Mononuclear cell (primary cell): ENCODE results near the gene DPYSL4. TPM values are rescaled to one million over a fixed set of nuclear protein-coding genes. Genes with fewer than 3 reads are reported as not detected.

Source experiments
- H3K27me3 ChIP-seq: 2 replicates; pipeline ENCODE4 v1.6.0; 2011; ENCODE audit warnings: low read length, control low read depth; ENCODE audit not compliant: insufficient read depth
- H3K4me1 ChIP-seq: 2 replicates; pipeline ENCODE4 v1.5.1; 2011; ENCODE audit warnings: mild to moderate bottlenecking, low read length, control low read depth; ENCODE audit not compliant: insufficient read depth
- H3K4me3 ChIP-seq: 2 replicates; pipeline ENCODE4 v1.5.1; 2011; ENCODE audit warnings: mild to moderate bottlenecking, low read length, moderate library complexity
- H3K9me3 ChIP-seq: 2 replicates; pipeline ENCODE4 v1.5.1; 2011; ENCODE audit warnings: low read depth, mild to moderate bottlenecking, control low read depth, low read length
- total RNA-seq: library from RNA; depleted of rRNA; stranded (reverse); fragments of >200 nt; gene quantifications from one replicate; pipeline ENCODE4 v1.2.3, GENCODE V29; 2012

DPYSL4 gene
- total RNA-seq, 1 donor, result 0.21 TPM

DNA sequence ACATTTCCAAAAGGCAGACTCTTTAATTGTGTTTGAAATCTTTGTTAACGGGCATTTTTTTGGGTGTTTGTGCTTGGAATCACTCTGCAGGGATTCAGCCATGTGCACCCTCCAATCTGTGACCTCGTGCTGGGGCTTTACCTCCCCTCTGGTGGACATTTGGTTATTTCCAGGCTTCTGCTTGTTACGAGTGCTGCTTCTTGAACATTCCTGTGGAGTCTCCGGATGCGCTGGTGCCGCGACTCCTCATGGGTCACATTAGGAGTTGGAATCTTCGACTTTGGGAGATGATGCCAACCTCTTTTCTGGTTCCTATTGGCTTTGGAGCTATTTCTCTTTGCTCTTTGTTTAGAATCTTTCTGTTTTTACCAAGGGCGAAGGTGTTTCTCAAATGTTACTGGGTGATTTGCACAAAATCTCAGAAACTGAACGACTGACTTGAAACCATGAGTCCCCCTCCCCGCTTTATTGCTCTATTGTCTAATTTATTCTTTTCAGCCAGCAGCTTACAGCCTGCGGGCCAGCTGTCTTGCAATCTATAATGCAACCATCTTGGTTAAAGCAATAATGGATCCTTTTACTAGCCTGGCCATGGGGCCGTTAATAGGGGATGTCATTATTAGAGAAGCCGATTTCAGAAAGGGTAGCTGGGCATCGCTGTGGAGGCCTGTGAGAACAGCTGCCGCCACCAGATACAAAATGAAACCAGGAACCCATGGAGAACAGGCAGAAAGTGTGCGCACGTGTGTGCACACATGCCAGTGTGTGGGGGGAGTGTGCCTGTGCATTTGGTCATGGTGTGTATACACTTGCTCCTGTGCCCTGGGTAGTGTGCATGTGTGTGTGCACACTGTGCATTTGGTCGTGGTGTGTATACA lies 9.9 kb upstream of the DPYSL4 start:
- Histone ChIP-seq H3K4me3 (no peak overlapping the region), H3K9me3 (no peaks in the 10 kb centered on the region), H3K27me3 (peaks cover 10% of the 10 kb centered on the region)

DNA sequence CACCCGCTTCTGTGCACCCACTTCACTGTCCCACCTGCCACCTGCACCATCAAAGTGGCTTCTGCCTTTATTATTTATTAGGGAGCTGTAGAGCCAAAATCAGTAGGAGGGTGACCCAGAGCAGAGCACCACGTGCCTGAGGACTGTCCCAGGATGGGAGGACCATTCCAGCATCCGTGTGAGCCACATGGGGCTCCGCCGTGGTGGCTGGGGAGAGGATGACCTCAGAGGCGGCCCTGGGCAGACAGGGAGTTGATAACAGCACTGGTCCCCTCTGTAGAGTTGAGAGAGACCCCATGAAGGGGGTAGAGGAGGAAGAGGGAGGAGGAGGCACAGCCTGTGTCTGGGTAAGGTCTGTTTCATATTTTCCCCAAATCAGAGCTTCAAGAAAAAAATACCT lies 8.7 kb upstream of the DPYSL4 start:
- Histone ChIP-seq H3K27me3 (peaks cover 10% of the 10 kb centered on the region), H3K9me3 (no peaks in the 10 kb centered on the region), H3K4me3 (no peak overlapping the region), H3K4me1 (no peaks in the 10 kb centered on the region)

More for the DNA sequence above, 9.9 kb upstream of the DPYSL4 start:
- H3K4me1 ChIP-seq, result no peaks in the 10 kb centered on the region

DNA sequence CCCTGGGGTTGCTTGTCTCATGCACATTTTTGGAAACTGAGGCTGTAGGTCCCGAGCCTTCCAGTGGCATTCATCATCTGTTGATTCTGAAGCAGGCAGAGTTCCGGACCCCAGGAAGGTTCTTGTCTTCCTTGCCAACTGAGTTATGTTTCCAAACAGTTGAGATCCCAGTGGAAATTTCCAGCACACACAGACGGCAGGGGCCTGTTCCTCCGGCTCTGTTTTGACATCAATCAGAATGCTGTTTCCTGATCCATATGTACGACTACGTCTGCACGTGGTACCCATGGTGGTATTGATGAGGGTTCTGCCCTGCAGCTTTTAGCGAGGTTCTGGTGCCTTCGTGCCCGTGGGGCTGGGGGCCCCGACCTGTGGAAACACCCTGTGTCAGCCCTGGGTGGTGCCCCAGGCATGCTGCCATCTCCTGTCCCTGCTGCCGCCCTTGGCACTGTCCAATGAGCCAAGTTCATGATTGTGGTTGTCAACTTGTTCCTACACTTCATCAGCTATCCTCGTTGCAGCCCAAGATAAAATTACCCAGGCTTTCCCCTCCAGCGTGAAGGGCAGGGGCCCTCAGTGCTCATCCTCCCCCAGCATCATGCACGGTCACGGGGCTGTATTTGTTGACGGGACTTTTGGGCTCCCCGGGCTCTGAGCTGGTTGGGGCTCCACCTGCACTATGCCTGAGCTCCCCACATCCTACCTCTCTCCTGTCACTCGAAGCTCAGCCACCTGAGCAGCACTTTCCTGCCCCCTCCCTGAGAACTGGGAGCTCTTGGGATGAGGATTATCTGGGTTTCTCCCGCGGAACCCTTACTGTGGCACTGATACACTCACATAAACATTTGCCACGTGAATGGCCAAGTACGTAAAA lies 7.8 kb upstream of the DPYSL4 start:
- H3K4me1 ChIP-seq, result no peaks in the 10 kb centered on the region
- no peak overlapping the region for H3K4me3 ChIP-seq
- peaks cover 10% of the 10 kb centered on the region for H3K27me3 ChIP-seq
- no peaks in the 10 kb centered on the region for H3K9me3 ChIP-seq

DNA sequence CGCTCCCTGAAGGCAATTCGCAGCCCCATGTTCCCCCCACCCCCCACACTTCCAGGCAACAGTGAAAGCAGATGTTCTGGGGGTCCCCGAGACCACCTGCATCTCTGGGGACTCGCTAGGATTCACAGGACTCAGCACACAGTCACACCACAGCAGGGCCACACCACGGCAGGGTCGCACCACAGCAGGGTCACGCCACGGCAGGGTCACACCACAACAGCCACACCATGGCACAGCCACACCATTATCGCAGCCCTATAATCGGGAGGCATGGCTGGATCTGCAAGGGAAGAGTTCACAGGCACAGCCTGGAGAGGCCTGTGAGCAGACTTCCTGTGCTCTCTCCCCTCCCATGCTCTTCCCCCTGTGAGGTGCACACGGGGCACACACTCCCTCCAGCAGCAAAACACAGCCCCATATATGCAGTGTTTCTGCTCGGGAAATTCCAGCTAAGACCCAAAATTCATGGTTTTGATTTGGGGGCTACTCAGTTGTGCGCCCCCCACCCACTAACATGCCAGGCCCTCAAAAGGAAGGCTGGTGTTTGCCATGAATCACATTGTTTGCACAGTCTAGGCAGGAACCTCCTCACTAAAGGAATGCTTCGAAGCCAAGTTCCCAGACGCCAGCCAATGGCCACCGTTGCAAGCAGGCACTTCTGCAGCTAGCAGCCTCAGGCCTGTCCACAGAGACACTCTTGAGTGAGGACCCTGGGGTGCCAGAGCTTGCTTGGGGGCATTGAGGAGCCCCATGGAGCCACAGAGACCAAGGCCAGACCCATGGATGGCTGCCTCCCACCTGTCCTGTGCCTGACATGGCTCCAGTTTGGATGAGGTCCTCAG lies 7.0 kb upstream of the DPYSL4 start:
- Histone ChIP-seq H3K4me3 (no peak overlapping the region), H3K9me3 (no peaks in the 10 kb centered on the region), H3K4me1 (no peaks in the 10 kb centered on the region), H3K27me3 (peaks cover 17% of the 10 kb centered on the region)

DNA sequence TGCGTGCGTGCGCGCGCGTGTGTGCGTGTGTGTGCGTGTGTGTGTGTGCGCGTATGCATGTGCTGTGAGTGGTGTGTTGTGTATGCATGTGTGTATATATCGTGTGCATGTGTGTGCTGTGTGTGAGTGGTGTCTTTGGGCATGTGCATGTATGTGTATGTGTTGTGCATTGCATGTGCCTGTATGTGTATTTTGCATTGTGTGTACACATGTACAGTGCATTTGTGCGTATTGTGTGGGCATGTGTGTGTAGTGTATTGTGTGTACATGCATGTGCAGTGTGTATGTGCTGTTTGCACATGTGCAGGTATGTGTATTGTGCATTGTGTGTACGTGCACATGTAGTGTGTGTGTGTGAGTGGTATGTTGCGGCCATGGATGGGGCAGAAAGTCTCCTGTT lies 6.0 kb upstream of the DPYSL4 start:
- H3K27me3 ChIP-seq, result peaks cover 27% of the 10 kb centered on the region
- H3K4me3 ChIP-seq, result no peak overlapping the region
- H3K9me3 ChIP-seq, result no peaks in the 10 kb centered on the region
- H3K4me1 ChIP-seq, result peaks cover under 1% of the 10 kb centered on the region

DNA sequence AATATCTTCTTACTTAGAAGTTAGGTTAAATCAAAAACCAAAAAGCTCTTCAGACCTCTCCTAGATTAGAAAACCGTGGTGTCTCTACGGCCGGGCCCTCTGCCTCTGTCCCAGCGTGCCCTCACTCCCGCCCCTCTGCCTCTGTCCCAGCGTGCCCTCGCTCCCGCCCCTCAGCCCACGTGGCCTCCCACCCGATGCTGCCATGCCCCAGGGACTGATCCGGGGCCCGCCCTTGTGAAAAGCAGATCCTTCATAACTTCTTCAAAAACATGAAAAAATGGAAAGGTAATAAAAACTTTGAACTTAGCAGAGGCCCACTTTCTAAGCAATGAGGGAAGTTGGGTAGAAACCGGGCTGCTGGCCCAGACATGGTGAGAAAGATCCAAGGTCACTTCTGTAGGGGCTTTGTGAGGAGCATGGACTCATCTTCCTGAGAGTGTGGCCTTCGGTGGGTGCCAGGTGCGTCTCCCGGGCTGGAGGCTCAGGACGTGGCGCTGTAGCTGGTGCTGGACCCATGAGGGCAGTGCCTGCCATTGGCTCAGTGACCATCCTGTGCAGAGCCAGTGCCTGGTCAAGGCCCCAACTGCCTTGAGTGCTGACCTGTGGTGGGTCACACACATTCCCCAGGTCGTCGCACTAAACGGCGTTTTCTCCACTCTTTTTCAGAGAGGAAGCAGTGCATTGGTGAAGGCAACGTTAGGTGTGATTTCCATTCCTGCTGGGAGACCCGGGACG lies 4.9 kb upstream of the DPYSL4 start:
- H3K9me3 ChIP-seq, result no peaks in the 10 kb centered on the region
- H3K4me3 ChIP-seq, result no peak overlapping the region
- H3K27me3 ChIP-seq, result peaks cover 26% of the 10 kb centered on the region

DNA sequence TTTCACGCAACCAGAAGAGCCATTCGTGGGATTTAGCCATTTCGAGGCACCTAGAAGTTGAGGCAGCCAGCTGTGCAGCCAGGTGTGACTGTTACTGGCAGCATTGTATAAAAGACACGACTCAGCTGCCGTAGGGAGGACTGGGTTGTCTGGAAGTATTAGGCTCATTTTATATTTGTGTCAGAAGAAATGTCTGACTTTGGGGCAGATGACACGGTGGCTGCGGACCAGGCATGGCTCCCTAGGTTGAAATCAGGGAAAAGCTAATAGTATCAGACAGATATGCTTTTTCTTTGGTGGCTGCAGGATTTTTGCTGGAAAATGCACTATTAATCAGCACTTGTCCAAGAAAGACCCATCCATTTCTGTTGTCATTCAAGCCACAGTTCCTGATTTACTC lies 4.2 kb upstream of the DPYSL4 start:
- H3K9me3 ChIP-seq, result no peaks in the 10 kb centered on the region
- peaks cover 15% of the 10 kb centered on the region for H3K4me1 ChIP-seq
- H3K4me3 ChIP-seq, result no peak overlapping the region
- H3K27me3 ChIP-seq, result peaks cover 25% of the 10 kb centered on the region

More for the DNA sequence above, 4.9 kb upstream of the DPYSL4 start:
- H3K4me1 ChIP-seq, result peaks cover 8% of the 10 kb centered on the region

DNA sequence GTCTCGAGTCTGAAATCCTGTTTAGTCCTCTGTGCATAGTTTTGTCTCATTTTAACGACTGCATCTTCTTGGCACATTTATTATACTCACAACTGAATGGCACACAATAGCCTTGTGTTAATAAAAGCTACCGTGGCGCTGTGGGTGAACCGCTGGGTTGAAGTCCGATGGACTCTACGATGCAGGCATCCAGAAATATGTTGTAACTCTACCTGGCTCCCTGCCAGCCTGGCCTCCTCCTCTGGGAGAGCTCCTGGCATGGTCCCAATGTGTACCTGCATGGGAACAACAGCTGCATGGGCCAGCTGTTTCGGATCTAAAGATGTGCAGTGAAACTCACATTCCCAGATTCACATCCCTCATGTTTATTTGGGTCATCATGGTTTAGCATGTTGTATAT lies 3.7 kb upstream of the DPYSL4 start:
- peaks cover 30% of the 10 kb centered on the region for H3K27me3 ChIP-seq
- peaks cover 19% of the 10 kb centered on the region for H3K4me1 ChIP-seq
- H3K9me3 ChIP-seq, result no peaks in the 10 kb centered on the region
- H3K4me3 ChIP-seq, result no peak overlapping the region

DNA sequence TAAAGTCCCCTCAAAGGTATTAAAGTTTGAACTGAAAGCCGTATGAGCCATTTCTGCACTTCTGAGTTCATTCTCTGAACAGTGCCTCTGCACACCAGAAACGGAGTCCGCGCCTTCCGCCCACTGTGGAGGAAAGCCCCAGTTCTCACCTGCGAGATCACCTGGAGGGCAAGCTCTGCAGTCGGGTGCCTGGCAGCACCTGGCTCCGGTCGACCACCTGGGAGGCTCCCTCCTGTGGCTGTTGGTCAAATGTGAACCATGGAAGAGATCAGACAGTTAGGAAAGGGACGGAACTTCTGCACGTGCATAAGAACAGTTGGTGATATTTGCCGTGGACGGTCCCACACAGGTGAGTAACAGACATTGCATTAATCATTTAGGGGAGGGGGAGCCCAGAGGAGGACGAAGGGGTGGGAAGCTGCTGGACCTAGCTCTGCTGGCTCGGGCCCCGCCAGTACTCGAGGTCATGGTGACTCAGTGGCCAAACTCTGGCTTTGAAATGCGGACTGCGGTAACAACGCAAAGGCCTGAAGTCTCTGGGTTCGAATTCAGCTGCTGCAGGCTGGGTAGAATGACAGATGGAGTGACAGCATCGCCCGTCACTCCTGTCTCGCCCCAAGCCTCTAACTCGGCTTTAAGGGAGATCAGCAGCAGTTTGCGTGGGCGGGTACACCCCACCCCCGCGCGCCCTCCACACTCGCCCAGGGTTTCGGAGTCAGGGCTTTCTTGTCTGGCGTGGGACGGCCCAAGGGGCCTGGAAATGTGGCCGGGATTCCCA lies 1.7 kb upstream of the DPYSL4 start:
- H3K9me3 ChIP-seq, result no peaks in the 10 kb centered on the region
- peaks cover 46% of the 10 kb centered on the region for H3K27me3 ChIP-seq
- H3K4me1 ChIP-seq, result peaks cover 19% of the 10 kb centered on the region
- H3K4me3 ChIP-seq, result no peak overlapping the region

DNA sequence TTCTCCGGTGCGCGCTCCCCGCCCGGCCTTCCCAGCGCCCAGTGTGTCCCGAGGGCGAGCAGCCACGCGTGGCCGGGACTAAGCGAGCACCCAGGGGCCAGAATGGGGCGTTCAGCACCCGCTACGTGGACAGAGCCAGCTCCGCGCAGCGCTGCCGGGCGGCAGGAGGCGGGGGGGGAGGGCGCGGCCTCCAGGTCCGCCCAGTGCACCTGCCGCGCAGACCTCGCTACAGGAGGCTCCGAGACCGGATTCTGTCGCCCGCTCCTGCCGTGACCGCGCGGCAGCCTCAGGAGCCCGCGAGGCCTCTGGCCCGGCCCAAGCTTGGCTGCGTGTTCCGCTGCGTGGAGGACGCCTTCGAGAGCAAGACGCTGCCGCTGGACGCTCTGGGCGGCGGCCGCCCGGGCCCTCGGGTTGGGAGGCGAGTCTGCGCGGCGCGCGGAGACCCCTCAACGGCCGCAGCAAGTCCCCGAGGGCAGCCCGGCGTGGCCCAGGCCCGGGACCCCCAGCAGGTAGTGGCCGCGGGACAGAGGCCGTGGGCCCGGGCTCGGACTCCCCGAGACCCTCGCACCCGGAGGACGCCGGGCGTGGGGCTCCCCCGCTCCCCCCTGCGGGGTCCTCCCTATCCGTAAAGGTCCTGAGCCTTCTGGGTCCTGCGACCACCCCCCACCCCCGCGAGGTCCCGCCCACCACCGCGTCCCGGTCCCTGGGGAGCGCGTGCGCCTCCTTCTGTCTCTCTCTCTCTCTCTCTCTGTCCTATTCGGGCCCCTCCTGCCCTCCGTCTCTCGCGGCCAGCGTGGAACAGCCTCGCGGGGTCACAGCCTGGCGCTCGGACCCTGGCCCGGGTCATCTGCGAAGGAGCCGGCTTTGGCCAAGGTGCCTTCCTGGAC lies 904 bp upstream of the DPYSL4 start:
- no peak overlapping the region for H3K4me3 ChIP-seq
- H3K4me1 ChIP-seq, result peaks cover 19% of the 10 kb centered on the region
- peaks cover 46% of the 10 kb centered on the region for H3K27me3 ChIP-seq
- H3K9me3 ChIP-seq, result no peaks in the 10 kb centered on the region

DNA sequence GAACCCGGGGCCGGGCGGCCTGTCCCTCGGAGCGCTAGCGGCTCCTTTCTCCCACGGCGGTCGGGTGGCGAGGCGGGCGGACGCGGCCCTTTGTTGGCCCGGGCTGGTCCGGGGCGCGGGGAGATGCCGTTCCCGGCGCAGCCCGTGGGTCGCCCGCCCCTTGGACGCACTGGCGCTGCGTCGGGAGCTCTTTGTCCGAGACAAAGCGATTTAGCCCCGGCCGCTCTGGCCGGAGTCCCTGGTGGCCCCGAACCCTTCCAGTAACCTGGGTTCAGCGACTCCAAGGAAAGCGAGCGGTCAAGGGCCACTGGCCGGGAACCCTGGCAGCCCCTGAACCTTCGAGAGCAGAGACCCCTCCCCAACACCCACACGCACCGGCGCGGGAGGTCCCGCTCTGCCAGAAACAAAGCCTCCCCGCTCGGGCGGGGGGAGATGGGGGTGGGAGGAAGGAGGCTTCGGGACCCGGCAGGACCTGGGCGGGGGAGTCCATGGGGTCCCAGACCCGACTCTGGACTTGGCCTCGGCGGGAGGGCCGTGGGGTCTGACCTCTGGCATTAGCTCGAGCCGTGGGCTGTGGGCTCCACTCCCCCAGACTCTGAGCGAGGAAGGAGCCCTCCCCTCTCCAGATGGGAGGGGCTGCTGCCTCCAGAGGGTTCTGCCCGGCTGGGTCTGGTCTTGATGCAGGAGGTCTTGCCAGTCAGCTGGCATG lies 836 bp downstream of the DPYSL4 start:
- no peaks in the 10 kb centered on the region for H3K9me3 ChIP-seq
- peaks cover 46% of the 10 kb centered on the region for H3K27me3 ChIP-seq
- H3K4me1 ChIP-seq, result peaks cover 19% of the 10 kb centered on the region
- H3K4me3 ChIP-seq, result no peak overlapping the region

DNA sequence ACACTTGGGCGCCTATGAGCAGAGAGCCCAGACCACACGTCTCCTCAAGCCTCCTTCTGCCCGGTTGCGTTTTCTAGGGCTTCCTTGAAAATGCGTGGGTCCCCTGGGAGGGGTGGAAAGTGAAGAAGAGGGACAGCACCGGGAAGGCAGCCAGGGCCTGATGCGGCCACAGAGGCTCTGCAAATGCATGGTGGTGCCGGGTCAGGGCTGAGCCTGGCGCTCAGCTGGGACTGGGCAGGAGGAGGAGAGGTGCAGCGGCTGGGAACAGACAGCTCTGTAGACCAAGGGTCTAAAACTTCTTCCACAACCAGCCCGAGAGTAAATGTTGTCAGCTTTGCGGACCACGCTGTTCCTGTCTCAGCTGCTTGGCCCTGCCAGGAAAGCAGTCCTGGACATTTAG lies 1.6 kb downstream of the DPYSL4 start:
- H3K27me3 ChIP-seq, result peaks cover 46% of the 10 kb centered on the region
- H3K9me3 ChIP-seq, result no peaks in the 10 kb centered on the region
- peaks cover 19% of the 10 kb centered on the region for H3K4me1 ChIP-seq
- no peak overlapping the region for H3K4me3 ChIP-seq
